ENCODE data around the gene SSR1.

The SSR1 gene

GRCh38 chr6:7257521-7258230, 55.3 kb downstream of the SSR1 start:
- ATAC-seq: no peak
- no peak for DNase-seq

GRCh38 chr6:7256785-7257184, 56.2 kb downstream of the SSR1 start:
- ATAC-seq (no peak), DNase-seq (no peak)

GRCh38 chr6:7255918-7256317, 57.1 kb downstream of the SSR1 start:
- ATAC-seq (no peak), DNase-seq (no peak)

DNA sequence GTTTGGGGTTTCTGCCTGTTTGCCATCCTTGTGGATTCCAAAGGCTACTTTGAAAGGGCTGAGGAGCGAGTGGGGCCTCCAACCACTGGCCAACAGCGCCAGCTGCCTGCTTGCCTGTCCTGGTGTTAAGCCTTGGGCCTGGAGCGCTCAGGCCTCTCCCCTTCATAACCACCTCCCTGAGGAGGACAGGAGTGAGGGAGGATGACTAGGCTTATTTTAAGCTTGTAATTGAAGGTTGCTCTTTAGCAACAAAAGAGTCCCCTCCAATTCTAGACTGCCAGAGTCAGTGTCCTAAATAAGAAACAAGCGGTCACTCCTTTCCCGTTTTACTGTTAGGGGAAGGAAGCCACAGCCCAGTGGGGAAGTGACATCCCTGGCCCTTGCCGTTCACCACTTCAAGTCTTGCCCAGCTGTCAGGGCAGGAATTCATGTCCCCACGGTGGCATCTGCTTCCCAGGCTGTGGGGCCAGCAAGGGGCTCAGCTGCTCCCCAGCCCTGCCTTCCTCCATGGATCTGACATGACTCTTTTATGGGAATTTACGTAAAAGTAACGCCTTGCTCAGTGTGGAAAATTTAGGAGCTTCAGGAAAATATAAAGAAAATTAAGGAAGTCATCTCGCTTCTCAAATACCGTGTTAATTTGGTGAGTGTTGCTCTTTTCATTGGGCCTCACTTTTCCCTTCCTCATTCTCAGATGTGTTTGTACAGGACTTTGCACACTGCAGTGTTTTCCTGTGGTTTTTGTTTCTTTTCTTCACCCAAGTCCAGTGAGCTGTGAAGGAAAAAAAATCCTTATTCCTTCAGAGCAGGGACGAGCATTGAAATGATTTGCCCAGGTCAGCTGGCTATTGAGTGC, 57.8 kb downstream of the SSR1 start:
- no peak for ATAC-seq
- DNase-seq: no peak

DNA sequence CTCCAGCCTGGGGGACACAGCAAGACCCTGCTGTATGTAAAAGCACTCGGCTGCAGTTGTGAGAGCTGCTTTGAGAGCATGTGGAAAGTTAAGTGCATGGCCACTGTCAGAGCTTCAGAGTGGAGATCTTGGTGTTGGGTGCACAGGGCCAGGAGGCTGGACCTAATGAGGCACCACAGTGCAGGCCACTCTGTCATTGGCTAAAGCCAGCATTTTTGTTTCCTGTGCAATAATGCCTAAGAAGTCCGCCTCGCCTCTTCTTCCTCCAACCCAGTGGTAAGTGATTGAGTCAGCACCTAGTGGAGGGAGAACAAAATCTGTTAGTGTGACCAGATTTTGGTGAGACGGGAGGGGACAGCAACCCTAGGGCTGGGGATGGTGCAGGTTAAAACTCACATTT, 60.6 kb downstream of the SSR1 start:
- DNase-seq (no peak), ATAC-seq (no peak)

DNA sequence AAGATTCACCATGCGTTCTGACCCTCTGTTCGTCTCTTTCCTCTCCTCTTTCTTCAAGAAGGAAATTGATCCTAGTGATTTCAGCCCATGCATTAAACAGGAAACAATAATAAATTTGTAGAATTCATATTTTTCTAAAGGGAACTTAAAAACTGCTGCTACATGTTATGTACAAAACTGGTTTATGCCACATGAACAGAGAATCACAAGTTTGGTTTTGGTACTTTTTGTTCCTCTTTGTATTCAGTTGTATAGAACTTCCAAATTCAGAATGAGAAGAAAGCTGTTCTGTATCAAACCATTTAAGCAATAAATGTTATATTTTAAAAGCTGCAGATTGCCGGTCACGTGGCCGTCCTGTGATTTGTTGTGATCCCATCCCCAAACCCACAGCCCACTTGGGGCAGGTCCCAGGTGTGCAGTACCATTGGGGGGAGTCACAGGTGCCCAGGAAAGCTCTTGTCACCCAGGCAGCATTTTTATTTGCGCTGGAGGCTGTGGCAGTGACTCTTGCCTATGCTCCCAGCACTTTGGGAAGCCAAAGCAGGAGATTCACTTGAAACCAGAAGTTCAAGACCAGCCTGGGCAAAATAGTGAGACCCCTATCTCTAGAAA, 61.2 kb downstream of the SSR1 start:
- no peak for DNase-seq
- ATAC-seq: no peak

GRCh38 chr6:7250812-7251211, 62.2 kb downstream of the SSR1 start:
- no peak for ATAC-seq
- no peak for DNase-seq

- DNase-seq (no peak), ATAC-seq (no peak)
These were observed 62.9 kb downstream of the SSR1 start for GRCh38 chr6:7249946-7250643.

DNA sequence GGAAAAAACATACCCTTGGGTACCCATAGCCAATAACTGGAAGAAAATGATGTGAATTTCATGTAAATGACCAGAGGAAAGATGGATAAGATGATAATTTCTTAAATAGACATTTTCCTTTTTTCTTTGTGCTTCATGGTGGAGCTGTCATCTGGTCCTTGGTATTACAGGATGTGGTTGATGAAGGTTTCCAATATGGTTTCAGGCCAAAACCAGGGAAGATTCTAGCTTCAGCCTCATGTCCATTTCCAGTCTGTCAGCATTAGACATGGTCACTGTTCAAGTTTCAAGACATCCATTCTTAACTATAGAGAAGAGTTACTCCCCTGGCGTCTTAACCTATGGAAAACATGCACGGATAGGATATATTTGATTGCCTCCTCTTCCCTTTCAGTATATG, 63.6 kb downstream of the SSR1 start:
- ATAC-seq (no peak), DNase-seq (no peak)

- no peak for ATAC-seq
These were observed 65.2 kb downstream of the SSR1 start for GRCh38 chr6:7247828-7248227.

DNA sequence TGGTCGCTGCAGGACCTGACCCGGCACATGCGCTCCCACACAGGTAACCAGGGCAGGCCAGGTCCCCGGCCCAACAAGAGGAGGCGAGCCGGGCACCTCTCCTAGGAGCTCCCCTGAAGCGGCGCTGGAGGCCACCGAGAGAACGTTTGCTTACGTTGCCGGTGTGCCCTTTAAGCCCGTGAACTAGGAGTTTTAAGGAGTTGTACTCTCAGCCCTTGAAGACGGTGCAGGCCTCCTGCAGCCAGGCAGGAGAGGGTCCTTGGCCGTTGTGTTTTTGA, 65.9 kb downstream of the SSR1 start:
- ATAC-seq (no peak), DNase-seq (no peak)

More at GRCh38 chr6:7247828-7248227, 65.2 kb downstream of the SSR1 start:
- DNase-seq: no peak

DNA sequence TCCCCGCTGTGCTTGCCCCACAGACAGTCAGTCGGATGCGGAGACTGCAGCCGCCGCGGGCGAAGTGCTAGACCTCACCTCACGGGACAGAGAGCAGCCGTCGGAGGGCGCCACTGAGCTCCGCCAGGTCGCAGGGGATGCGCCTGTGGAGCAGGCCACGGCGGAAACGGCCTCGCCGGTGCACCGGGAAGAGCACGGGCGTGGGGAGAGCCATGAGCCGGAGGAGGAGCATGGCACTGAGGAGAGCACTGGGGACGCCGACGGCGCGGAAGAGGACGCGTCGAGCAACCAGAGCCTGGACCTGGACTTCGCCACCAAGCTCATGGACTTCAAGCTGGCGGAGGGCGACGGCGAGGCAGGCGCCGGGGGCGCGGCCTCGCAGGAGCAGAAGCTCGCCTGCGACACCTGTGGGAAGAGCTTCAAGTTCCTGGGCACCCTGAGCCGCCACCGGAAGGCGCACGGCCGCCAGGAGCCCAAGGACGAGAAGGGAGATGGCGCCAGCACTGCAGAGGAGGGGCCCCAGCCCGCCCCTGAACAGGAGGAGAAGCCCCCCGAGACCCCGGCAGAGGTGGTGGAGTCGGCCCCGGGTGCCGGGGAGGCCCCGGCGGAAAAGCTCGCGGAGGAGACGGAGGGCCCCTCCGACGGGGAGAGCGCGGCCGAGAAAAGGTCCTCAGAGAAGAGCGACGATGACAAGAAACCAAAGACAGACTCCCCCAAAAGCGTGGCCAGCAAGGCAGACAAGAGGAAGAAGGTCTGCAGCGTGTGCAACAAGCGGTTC, 66.4 kb downstream of the SSR1 start:
- DNase-seq: no peak
- ATAC-seq: no peak

DNA sequence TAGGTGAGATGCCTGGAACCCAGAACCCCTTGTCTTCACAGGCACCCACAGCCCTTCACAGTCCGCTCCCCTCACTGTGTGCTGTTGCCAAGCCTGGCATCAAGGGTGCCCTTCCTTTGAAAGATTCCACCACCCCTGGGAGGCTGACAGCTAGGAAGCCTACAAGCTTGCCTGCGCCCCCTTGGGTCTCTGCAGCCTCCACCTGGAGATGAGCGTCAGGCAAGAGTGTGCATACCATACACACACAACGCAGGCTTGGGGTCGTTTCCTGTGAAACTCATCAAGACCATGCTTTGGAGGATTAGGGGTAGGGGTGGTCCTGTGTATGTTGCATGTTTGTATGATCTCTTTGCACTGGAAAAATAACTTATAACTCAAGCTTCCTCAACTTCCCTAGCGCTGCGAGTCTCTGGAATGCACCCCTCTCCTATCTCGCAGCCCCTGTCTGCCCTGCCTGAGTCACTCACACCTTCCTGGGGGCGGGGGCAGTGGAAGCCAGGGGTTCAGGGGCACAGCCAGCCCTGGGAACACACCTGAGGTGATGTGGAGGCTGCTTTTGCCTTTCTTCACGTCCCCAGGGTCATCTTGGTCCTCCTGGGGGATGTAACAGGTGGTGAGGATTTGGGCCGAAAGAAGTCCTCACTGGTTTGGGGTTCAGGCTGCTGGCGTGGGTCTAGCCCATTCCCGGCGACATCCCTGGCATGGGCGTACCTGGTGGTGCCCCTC, 67.2 kb downstream of the SSR1 start:
- ATAC-seq (no peak), DNase-seq (no peak)

DNA sequence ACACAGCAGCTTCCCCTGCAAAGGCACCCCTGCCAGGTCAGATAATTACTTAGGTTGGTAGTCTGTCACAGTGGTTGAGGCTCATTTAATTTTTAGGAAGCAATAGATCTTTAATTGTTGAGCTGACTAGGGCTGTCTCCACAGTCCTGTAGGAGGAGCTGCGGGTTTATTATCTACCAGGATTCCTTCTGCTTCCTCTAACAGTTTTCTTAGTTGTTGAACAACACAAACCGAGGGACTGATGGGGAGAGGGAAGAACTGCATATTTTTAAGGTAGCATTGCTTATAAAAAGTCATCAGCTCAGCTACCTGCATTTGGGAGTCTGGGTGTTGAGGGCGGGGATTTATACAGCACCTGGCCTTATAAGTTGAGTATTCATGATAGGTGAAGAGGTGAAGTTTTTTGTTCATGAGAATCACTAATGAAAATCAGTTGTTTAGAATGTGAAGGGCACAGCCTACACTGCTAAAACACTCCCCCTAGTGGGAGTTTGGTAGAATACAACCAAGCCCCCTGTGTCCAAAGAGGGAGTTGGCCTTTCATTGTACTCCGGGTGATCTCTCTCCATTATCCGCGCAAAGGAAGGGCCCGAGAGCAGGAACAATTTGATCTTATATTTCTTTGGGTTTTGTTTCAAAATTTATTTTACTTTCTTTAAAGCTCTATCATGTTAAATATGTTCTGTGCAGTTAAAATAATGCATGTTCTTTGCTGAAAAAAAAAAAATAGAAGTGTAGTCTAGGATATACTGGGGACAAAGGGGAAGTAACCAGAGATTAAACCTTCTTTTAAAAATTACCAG, 69.6 kb downstream of the SSR1 start:
- ATAC-seq (peak; percentile 57), DNase-seq (peak; percentile 40)

- DNase-seq (no peak), ATAC-seq (no peak)
These were observed 70.2 kb downstream of the SSR1 start for GRCh38 chr6:7242835-7243178.

DNA sequence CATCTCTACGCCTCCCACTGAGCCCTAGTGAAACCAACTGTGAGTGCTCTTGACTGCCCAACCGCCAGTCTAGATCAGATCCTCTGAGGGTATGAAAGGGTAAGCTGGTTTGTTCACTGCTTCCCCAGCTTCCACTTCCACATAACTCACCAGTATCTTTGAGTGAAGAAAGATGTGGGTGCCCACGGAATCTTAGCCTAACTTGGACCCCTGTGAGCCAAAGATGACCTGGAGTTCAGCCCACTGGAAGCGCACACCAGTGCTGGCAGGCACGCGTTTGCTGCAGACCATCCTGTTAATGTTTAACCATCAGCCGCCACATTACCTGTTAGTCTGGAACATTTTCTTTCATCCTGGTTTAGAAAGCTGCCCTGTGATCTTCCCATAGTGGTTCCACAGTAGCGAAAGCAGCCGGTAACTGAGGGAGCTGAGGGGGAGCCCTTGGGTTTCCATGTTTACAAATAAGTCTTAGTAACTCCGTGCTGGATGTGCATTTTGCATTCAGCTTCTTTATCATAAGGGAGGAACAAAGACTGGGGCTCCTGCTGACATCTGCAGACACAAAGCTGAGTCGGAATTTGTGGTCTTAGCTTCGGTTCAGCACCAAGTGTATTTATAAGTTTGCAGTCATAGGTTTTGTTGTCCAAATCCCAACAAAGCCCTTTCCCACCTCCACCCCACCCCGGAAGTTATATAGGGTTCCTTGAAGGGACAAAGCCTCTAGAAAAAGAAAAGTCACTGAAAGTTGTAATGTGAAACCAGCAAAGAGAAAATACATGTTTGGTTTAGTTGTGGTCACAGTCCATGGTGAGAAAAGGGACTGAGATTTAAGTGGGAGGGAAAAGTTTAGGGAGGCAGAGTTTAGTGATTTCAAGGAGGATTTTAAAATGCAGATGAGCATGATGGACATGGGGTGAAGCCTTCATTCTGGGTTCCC, 71.0 kb downstream of the SSR1 start:
- ATAC-seq: no peak
- no peak for DNase-seq

GRCh38 chr6:7241160-7241559, 71.8 kb downstream of the SSR1 start:
- DNase-seq (no peak), ATAC-seq (no peak)

GRCh38 chr6:7240351-7240750, 72.6 kb downstream of the SSR1 start:
- ATAC-seq: no peak

DNA sequence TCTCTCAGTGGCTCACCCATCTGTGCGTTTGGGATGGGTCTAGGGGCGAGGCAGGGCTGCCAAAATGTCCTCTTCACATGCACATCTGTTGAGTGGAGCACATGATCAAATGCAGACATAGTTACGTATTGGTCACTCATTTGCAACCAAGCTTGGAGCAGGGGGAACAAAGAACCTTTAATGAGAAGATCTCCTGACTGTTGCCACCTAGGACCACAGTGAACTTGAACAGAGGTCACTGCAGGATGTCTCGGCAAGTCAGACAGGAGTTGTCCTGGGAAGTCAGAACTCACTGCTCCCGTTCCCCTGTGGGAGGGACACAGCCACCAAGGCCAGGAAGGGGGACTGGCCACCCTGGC, 73.4 kb downstream of the SSR1 start:
- no peak for DNase-seq
- ATAC-seq: no peak

More at GRCh38 chr6:7240351-7240750, 72.6 kb downstream of the SSR1 start:
- no peak for DNase-seq
